ENCODE measurements around the gene RND2. TPM values are rescaled to one million over a fixed set of nuclear protein-coding genes. Genes with fewer than 3 reads are reported as not detected.

RND2 gene
- total RNA-seq, 1 experiment from 2014 or later: 0.40 TPM

DNA sequence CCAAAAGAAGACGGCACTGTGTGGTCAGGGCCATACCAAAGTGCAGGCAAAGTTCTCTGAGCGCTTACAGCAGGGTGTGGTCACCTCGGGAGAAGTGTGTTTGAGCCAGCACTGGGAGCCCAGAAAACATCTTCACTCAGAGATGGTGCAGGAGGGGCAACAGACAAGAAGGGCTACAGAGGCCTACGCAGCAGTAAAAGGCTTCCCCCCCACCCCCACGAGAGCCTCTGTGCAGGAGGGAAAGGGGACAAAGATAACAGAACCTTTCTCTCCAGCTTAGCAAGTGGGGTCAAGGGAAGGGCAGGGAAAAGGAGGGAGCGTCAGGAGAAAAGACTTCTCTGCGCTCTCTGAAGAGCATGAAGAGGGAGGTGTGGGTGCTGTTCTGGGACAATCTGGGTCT, 5.6 kb upstream of the RND2 start:
- H3K9me3 Mint-ChIP-seq (ENCODE audit: low read depth, unreplicated experiment): no peaks in the 10 kb centered on the region
- H3K27ac Mint-ChIP-seq (ENCODE audit: unreplicated experiment): peak overlapping the region; percentile 71
- H3K4me1 Mint-ChIP-seq (ENCODE audit: low read depth, unreplicated experiment): peaks cover 28% of the 10 kb centered on the region
- DNase-seq: no peak
- BruUV-seq (replicated peaks): no TSS peak
- peaks cover 7% of the 10 kb centered on the region for H3K27me3 Mint-ChIP-seq (ENCODE audit: unreplicated experiment)
- peak overlapping the region; percentile 97 for H3K4me3 Mint-ChIP-seq (ENCODE audit: low read depth, unreplicated experiment)
- peaks cover 77% of the 10 kb centered on the region for H3K36me3 Mint-ChIP-seq (ENCODE audit: insufficient read depth, unreplicated experiment)
- intact Hi-C loops (cut with micrococcal nuclease; ENCODE audit: unreplicated experiment): no loop called here
- CTCF ChIA-PET: no interaction called here
- TF ChIP-seq CTCF (IDR thresholded peaks at IDR 0.05; ENCODE audit: unreplicated experiment): no peak

DNA sequence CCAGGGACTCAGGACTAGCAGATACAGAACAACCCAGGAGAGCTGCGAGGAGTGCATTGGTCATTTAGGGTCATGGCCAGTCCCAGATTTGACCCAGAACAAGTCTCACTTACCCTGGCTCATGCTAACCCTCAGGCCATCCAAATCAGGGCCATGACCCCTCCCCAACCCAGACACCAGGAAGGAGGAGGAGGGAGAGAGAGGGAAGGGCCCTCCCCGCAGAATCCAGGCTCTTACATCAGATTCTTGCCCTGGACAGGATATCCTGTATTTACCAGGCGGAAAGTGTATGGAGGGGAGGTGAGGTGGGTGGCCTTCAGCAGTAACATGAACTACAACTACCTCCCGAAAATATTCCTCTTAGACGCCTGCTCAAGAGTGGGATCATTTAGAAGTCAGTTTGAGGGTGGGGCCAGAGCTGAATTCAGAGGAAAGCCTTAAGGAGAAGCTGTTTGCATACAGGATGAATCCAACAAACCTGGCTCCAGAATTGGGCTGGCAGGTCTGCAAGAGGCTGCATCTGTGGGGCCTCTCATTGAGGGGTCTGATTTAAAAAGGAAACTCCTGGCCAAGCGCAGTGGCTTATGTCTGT, 4.9 kb upstream of the RND2 start:
- BruUV-seq (replicated peaks): no TSS peak
- Mint-ChIP-seq H3K9me3 (ENCODE audit: low read depth, unreplicated experiment) (no peaks in the 10 kb centered on the region), H3K27ac (ENCODE audit: unreplicated experiment) (peak overlapping the region; percentile 71), H3K27me3 (ENCODE audit: unreplicated experiment) (peaks cover 14% of the 10 kb centered on the region), H3K4me3 (ENCODE audit: low read depth, unreplicated experiment) (peak overlapping the region; percentile 97), H3K36me3 (ENCODE audit: insufficient read depth, unreplicated experiment) (peaks cover 77% of the 10 kb centered on the region), H3K4me1 (ENCODE audit: low read depth, unreplicated experiment) (peaks cover 33% of the 10 kb centered on the region)
- no peak for DNase-seq
- intact Hi-C loops (cut with micrococcal nuclease; ENCODE audit: unreplicated experiment): loop anchor here (5.0 to 10.0 kb wide), 2 partner anchors 152 to 325 kb away; partner anchors contain the start of gene NBR1
- no peak for TF ChIP-seq CTCF (IDR thresholded peaks at IDR 0.05; ENCODE audit: unreplicated experiment)
- CTCF ChIA-PET: interaction anchor here (0.6 to 2.4 kb wide), 4 partner anchors 9 to 108 kb away, joined by 3 to 15 read pairs (median 7); partner anchors contain the start of gene RPL27

DNA sequence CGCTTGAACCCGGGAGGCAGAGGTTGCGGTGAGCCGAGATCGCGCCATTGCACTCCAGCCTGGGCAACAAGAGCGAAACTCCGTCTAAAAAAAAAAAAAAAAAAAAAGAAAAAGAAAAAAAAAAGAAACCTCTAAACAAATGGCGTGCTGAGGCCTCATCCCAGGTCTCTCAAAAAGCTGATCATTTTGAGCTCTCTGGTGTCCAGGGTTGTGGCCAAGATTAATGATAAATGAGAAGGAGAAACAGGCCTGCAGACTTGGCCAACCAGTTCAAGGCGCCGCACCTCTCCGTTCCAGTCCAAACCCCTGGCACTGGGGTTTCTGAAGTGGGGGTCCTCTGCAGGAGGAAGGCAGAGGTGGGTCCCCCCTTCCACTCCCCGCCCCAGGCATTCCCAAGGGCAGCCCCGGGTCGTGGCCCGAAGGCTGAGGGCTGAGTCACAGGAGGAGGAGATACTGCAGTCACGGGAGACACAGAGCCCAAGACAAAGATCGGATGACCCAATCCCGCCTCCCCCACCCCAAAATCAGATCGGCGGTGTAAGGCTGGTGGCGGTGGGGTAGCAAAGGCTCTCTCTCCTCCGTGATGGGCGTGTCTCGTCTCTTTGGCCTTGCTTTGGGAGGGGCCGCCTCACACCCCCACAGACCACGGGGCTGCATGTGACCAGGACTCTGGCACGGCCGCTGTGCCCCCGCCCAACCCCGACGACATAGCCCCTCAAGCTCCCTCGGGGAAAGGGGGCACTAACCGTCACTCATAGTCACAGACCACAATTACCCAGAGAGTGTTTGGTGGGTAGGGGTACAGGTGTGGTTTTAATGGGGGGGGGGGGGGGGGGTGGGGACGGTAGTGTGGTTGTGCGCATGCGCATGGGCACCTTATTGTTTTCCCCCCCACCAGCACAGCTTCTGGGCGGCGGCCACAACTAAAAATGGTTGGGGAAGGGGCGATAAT, 4.0 kb upstream of the RND2 start:
- H3K27ac Mint-ChIP-seq (ENCODE audit: unreplicated experiment): peak overlapping the region; percentile 71
- intact Hi-C loops (cut with micrococcal nuclease; ENCODE audit: unreplicated experiment): loop anchor here (5.0 to 10.0 kb wide), 2 partner anchors 151 to 324 kb away; partner anchors contain the start of gene NBR1
- H3K27me3 Mint-ChIP-seq (ENCODE audit: unreplicated experiment): peaks cover 18% of the 10 kb centered on the region
- H3K36me3 Mint-ChIP-seq (ENCODE audit: insufficient read depth, unreplicated experiment): peaks cover 76% of the 10 kb centered on the region
- peak overlapping the region; percentile 97 for H3K4me3 Mint-ChIP-seq (ENCODE audit: low read depth, unreplicated experiment)
- no peak for TF ChIP-seq CTCF (IDR thresholded peaks at IDR 0.05; ENCODE audit: unreplicated experiment)
- TSS peak; percentile 18 for BruUV-seq (replicated peaks)
- H3K4me1 Mint-ChIP-seq (ENCODE audit: low read depth, unreplicated experiment): peaks cover 33% of the 10 kb centered on the region
- H3K9me3 Mint-ChIP-seq (ENCODE audit: low read depth, unreplicated experiment): no peaks in the 10 kb centered on the region
- peak; percentile 76 for DNase-seq
- CTCF ChIA-PET: interaction anchor here (0.5 to 2.4 kb wide), 10 partner anchors 10 to 172 kb away, joined by 3 to 15 read pairs (median 4); partner anchors contain the start of genes IFI35 and RPL27

DNA sequence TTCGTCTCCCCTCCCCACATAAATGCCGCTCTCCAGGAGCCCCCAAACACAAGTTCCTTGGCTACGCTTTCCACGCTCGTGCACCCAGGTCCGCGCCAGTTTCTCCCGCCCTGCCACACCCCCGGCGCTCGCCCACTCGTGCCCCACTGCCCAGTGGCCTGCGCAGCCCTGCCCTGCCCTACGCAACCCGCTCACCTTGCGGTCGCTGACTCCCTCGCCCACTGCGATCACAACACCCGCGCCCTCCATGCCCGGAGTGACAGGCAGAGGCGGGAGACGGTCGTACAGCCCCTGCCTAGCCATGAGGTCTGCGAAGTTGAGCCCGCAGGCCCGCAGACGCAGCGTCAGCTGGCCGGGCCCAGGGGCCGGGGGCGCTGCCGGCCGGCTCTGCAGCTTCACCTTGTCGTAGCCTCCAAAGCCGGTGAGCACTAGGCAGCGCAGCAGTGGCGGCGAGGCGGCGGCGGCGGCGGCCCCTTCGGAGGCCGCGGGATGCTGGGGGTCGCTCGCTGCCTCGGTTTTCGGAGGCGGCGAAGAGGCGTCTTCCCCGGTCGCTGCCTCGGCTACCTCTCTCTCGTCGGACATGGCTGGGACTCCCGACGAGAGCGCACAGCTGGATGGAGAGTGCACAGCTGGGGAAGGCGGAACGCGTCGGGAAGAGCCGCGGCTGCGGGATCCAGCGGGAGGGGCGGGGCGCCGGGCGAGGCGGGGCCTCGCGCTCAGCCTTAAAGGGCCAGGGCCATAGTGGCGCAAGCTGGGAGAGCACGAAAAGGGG, 3.1 kb upstream of the RND2 start, which contains the start of gene VAT1:
VAT1 (minus strand) TSS at position 645 of the 772 bp plus-strand sequence; CDS start at position 582, 63 bp downstream.
- TF ChIP-seq CTCF (IDR thresholded peaks at IDR 0.05; ENCODE audit: unreplicated experiment): no peak
- peak within 1 kb of the TSS; percentile 97 for H3K4me3 Mint-ChIP-seq (ENCODE audit: low read depth, unreplicated experiment)
- intact Hi-C loops (cut with micrococcal nuclease; ENCODE audit: unreplicated experiment): loop anchor here (5.0 to 10.0 kb wide), 2 partner anchors 150 to 323 kb away; partner anchors contain the start of gene NBR1
- BruUV-seq (replicated peaks): no TSS peak
- H3K4me1 Mint-ChIP-seq (ENCODE audit: low read depth, unreplicated experiment): peaks cover 33% of the 10 kb centered on the region
- peak; percentile 88 for DNase-seq
- H3K27ac Mint-ChIP-seq (ENCODE audit: unreplicated experiment): peak within 1 kb of the TSS; percentile 71
- no peaks in the 10 kb centered on the region for H3K9me3 Mint-ChIP-seq (ENCODE audit: low read depth, unreplicated experiment)
- H3K27me3 Mint-ChIP-seq (ENCODE audit: unreplicated experiment): peaks cover 18% of the 10 kb centered on the region
- CTCF ChIA-PET: interaction anchor here (0.7 to 2.4 kb wide), 6 partner anchors 11 to 1700 kb away, joined by 3 to 15 read pairs (median 5); partner anchors contain the start of genes IFI35 and RPL27
- H3K36me3 Mint-ChIP-seq (ENCODE audit: insufficient read depth, unreplicated experiment): peaks cover 68% of the 10 kb centered on the region
